GM18508 (cell line): ENCODE measurements around the gene HMCN1.

Experiments
- ATAC-seq: cut with Tn5 transposase; IDR thresholded peaks from one replicate; pipeline ENCODE4 v1.9.1; 2021; ENCODE audit warnings: moderate number of reproducible peaks; ENCODE audit not compliant: insufficient read depth, unreplicated experiment

HMCN1 gene

DNA sequence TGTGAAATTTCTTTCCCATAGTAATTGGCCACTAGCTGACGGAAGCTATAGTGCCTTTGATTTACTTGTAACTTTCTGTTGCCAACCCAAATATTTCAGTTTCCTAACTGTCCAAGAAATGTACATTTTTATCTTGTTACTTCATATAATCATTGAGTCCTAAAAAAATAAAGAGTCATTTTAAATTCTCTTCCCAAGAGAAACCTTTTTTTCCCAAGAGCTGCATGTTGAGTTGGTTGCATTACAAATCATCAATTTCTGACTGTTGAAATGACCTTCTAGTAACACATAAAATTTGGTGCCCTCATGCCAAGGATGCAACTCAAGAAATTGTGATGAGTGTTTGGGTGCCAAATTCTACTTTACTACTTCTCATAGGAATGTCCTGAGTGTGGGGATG, 61.0 kb downstream of the HMCN1 start:
- no peak for ATAC-seq

- ATAC-seq: no peak
These were observed 64.3 kb downstream of the HMCN1 start for GRCh38 chr1:185798505-185798904.

- no peak for ATAC-seq
These were observed 69.0 kb downstream of the HMCN1 start for GRCh38 chr1:185803241-185803640.

- ATAC-seq: no peak
These were observed 70.0 kb downstream of the HMCN1 start for GRCh38 chr1:185804206-185804605.

- no peak for ATAC-seq
These were observed 70.4 kb downstream of the HMCN1 start for GRCh38 chr1:185804608-185805007.

GRCh38 chr1:185807275-185807674, 73.1 kb downstream of the HMCN1 start:
- ATAC-seq: no peak

GRCh38 chr1:185808631-185809030, 74.4 kb downstream of the HMCN1 start:
- no peak for ATAC-seq

GRCh38 chr1:185811073-185811709, 77.0 kb downstream of the HMCN1 start:
- ATAC-seq: no peak

DNA sequence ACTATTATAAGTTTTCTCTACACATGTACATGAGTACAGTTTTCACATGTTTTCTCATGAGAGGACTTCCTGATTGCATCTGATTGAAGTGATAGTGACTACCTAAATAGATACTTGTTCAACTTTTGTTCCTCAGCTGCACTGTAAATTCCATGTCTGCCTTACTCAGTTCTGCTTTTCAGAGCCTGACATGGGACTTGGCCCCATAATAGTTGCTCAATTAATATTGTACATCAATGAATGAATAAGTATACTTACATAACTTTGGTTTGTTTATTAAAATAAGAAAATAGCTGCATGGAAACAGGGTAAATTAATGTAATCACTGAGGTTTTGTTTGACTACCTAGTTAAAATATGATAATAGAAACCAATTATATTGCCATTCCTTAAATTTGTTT, 78.7 kb downstream of the HMCN1 start:
- no peak for ATAC-seq

DNA sequence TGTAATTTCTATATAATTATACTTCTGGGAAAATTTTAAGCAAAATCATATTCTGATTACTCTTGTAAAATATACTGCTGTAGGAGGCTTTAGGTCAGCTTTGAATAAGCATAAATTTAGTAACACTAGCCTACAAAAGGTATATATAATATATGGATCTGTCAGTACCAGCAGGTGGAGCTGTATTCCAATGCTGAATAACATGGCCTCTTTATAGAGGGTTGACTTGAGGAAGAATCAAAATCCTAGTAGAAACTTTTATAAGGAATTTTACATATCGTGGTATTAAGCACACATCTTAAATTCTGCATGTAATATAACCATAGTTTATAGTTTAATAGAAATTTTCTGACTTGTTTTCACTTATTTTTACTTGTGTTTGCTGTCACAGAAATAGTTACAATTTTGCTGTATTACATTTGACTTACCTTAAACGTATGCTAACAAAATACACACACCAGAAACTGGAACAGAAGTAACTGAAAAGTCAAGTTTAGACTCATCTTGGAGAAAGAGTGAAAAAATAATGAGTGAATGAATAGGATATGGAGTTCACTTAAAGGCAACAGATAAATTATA, 79.3 kb downstream of the HMCN1 start:
- ATAC-seq: no peak

GRCh38 chr1:185816460-185816859, 82.3 kb downstream of the HMCN1 start:
- ATAC-seq: no peak

GRCh38 chr1:185819798-185820197, 85.6 kb downstream of the HMCN1 start:
- ATAC-seq: no peak

- ATAC-seq: no peak
These were observed 87.6 kb downstream of the HMCN1 start for GRCh38 chr1:185821612-185822385.

DNA sequence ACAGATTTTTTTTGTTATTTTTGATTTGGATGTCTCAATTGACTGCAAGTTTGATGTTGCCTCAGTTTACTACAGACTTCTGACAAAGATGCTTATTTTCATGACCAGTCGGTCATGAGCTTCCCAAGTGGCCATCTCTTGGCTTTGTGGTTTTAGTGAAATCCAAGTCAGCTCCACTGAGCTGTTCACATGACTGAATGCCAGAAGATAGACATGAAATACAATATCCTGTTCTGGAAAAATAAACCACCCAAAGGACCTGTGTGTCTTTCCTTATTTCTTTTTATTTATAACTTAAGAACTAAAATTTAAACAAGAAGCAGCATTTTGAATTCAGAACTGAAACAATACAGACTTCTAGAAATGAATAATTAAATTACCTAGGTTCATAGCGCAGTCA, 89.3 kb downstream of the HMCN1 start:
- ATAC-seq: no peak

DNA sequence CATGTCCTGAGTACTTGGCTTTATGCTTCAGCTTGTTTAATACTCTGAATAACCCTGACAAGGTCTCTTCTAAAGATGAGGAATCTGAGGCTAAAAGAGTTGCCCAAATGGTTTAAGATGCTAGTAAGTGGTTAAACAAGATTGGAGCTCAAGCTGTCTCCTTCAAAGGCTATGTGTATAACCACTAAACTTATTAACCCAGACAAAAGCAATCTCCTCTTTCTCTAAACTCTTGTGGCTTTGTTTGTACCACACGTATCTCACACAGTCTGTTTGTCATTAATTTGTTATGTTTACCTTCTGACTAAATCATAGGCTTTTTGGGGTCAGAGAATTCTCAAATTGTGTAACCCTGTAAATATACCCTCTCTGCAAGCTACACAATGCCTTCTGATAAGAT, 89.9 kb downstream of the HMCN1 start:
- no peak for ATAC-seq

DNA sequence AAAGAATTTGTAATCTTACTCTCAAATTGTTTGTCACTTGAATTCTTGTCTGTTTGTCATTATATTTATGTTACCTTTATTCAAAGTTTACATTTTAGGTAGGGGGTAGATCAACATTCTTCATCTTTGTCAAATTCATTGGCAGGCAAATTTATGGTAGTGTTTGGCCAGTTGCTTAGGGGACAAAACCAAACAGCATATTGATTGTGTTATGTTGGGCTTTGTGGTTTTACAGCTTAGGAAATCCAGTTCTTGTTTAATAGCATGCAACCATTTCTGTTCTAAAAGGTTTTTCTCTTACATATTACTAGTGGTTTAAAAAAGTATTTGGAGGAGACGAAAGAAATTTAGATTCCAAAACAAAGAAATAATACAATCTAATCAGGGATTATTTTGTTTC, 91.4 kb downstream of the HMCN1 start:
- ATAC-seq: no peak

GRCh38 chr1:185834371-185834905, 100.2 kb downstream of the HMCN1 start:
- no peak for ATAC-seq

GRCh38 chr1:185835191-185835590, 101.0 kb downstream of the HMCN1 start:
- no peak for ATAC-seq

GRCh38 chr1:185837711-185838110, 103.5 kb downstream of the HMCN1 start:
- no peak for ATAC-seq

DNA sequence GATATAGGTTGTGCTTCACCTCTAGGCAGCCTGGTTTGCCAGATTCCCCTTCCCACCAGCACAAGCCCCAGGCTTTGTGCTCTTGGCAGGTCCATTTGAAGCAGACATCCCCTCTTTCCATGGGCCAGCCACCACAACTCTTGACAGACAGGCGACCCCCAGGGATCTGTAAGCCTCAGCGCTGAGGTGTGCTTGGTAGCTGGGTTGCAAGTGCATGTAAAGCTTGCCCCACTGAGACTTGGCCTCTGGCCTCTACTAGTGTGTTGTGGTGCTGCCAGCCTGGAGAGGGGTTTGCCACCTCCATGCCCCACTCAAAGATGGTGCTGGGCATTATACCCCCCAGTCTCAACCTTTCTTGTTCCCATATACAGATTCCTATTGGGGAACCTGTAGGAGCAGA, 103.9 kb downstream of the HMCN1 start:
- ATAC-seq: no peak

GRCh38 chr1:185840880-185841279, 106.7 kb downstream of the HMCN1 start:
- ATAC-seq: no peak
